ENCODE data around the gene PIGL. TPM values are rescaled to one million over a fixed set of nuclear protein-coding genes. Genes with fewer than 3 reads are reported as not detected.

Gene PIGL
- total and polyA plus RNA-seq, 4 experiments from 2014 or later = 8.1 to 71.1 (median 44.0) TPM

- Mint-ChIP-seq H3K27me3 (no peaks in the 10 kb centered on the region), H3K9me3 (no peaks in the 10 kb centered on the region), H3K27ac (no peak overlapping the region), H3K4me1 (no peaks in the 10 kb centered on the region), H3K4me3 (no peak overlapping the region), H3K36me3 (no peaks in the 10 kb centered on the region)
- no peak for DNase-seq
- Histone ChIP-seq H3K27me3 (ENCODE audit: insufficient read depth, low read length) (no peaks in the 10 kb centered on the region), H3K4me1 (ENCODE audit: insufficient read depth, low read length) (no peaks in the 10 kb centered on the region), H3K9me3 (ENCODE audit: control insufficient read depth in 1 of 2, low read length in 2 of 2) (no peaks in the 10 kb centered on the region), H3K27ac (ENCODE audit: low read depth, low read length) (no peak overlapping the region), H3K4me3 (ENCODE audit: low read length in 2 of 2) (no peak overlapping the region), H3K36me3 (ENCODE audit: insufficient read depth, low read length) (no peaks in the 10 kb centered on the region)
- CTCF ChIA-PET (ENCODE audit: partially characterized antibody) = interaction anchor here (8.0 kb wide), 1 partner anchor 7 kb away, joined by 60 read pairs; no protein-coding TSS in a partner anchor
- POLR2A ChIA-PET (ENCODE audit: partially characterized antibody) = no interaction called here
- intact Hi-C loops (cut with micrococcal nuclease) = no loop called here
Measured at GRCh38 chr17:16371742-16372141, 154.7 kb downstream of the PIGL start.

GRCh38 chr17:16374146-16374938, 157.3 kb downstream of the PIGL start:
- Histone ChIP-seq H3K9me3 (ENCODE audit: control insufficient read depth in 1 of 2, low read length in 2 of 2) (no peaks in the 10 kb centered on the region), H3K4me3 (ENCODE audit: low read length in 2 of 2) (no peak overlapping the region), H3K27ac (ENCODE audit: low read depth, low read length) (no peak overlapping the region), H3K27me3 (ENCODE audit: insufficient read depth, low read length) (no peaks in the 10 kb centered on the region), H3K4me1 (ENCODE audit: insufficient read depth, low read length) (no peaks in the 10 kb centered on the region), H3K36me3 (ENCODE audit: insufficient read depth, low read length) (no peaks in the 10 kb centered on the region)
- H3K4me1 Mint-ChIP-seq = no peaks in the 10 kb centered on the region
- H3K4me3 Mint-ChIP-seq = no peak overlapping the region
- DNase-seq = no peak
- no peak overlapping the region for H3K27ac Mint-ChIP-seq
- intact Hi-C loops (cut with micrococcal nuclease) = no loop called here
- ChIA-PET CTCF (ENCODE audit: partially characterized antibody) (interaction anchor here (1.0 to 8.0 kb wide), 3 partner anchors 10 to 147 kb away, joined by 3 to 60 read pairs (median 4); no protein-coding TSS in a partner anchor), POLR2A (ENCODE audit: partially characterized antibody) (no interaction called here)
- H3K36me3 Mint-ChIP-seq = no peaks in the 10 kb centered on the region
- no peaks in the 10 kb centered on the region for H3K27me3 Mint-ChIP-seq
- H3K9me3 Mint-ChIP-seq = no peaks in the 10 kb centered on the region

Small RNA genes within 50 kb of the gene (microRNA-seq; reads per million reads assigned to microRNA genes)
- not detected for gene MIR1288 (ENCODE audit: borderline microRNAs expressed, borderline number of aligned reads, borderline replicate concordance)

Other genes with a start within 250 kb of the PIGL start
- gene ZSWIM7, start 217.5 kb upstream of the PIGL start, total RNA-seq = 10 to 100 TPM; 30.2 to 30.9 TPM
- gene ZSWIM7, start 217.5 kb upstream of the PIGL start, polyA plus RNA-seq = 10 to 100 TPM; 56.9 to 66.5 TPM
- 10 to 100 TPM; 34.1 to 36.3 TPM for gene TTC19, start 217.4 kb upstream of the PIGL start, total RNA-seq
- gene TTC19, start 217.4 kb upstream of the PIGL start, polyA plus RNA-seq = 10 to 100 TPM; 38.0 to 61.4 TPM
- 100 to 1,000 TPM; 156 to 169 TPM for gene NCOR1, start 1.7 kb upstream of the PIGL start, total RNA-seq
- gene NCOR1, start 1.7 kb upstream of the PIGL start, polyA plus RNA-seq = 100 to 1,000 TPM in 1 of 2 donors, 10 to 100 TPM in 1; 26.4 to 168 TPM
- 1 to 10 TPM; 8.4 to 8.6 TPM for gene CENPV, start 136.3 kb downstream of the PIGL start, total RNA-seq
- gene CENPV, start 136.3 kb downstream of the PIGL start, polyA plus RNA-seq = 10 to 100 TPM; 11.3 to 18.1 TPM
- gene UBB, start 163.9 kb downstream of the PIGL start, total RNA-seq = 100 to 1,000 TPM; 523 to 560 TPM
- 1,000 to 10,000 TPM; 1,629 to 1,970 TPM for gene UBB, start 163.9 kb downstream of the PIGL start, polyA plus RNA-seq
- 100 to 1,000 TPM in 1 of 2 experiments, 10 to 100 TPM in 1; 95.0 to 101 TPM for gene TRPV2, start 198.4 kb downstream of the PIGL start, total RNA-seq
- 100 to 1,000 TPM; 118 to 127 TPM for gene TRPV2, start 198.4 kb downstream of the PIGL start, polyA plus RNA-seq

Data from CD4-positive, alpha-beta memory T cell (primary cell).